ENCODE data around the gene HLA-DQA2.

Gene HLA-DQA2

DNA sequence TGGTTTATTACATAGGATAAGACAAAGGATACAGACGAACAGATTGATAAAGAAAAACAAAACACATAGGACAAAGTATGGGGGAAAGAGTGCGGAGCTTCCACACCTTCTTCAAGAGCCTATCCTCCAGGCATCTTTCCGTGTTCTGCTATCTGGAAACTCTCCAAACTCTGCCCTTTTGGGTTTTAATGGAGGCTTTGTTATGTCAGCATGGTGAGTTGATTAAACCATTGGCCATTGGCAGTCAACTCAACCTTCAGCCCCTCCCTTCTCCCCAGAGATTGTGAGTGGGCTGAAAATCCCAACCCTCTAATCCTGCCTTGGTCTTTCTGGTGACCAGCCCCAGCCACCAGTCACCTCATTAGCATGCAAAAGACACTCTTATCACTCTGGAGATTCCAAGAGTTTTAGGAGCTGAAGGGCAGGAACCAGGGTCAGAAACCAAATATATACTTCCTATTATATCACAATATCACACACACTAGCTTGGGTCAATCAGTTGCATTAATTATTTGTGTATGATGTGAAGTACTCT lies 51.8 kb downstream of the HLA-DQA2 start:
- no peak for TF ChIP-seq JUND (IDR thresholded peaks at IDR 0.05; ENCODE audit: low read depth)
- no peak for DNase-seq (ENCODE audit: low read depth in 1 of 2, low spot score in 1 of 2)
- in situ Hi-C loops (cut with HindIII; ENCODE audit: low pct_unique_long_range_greater_than_20kb, low sequenced_read_pairs): no loop called here

DNA sequence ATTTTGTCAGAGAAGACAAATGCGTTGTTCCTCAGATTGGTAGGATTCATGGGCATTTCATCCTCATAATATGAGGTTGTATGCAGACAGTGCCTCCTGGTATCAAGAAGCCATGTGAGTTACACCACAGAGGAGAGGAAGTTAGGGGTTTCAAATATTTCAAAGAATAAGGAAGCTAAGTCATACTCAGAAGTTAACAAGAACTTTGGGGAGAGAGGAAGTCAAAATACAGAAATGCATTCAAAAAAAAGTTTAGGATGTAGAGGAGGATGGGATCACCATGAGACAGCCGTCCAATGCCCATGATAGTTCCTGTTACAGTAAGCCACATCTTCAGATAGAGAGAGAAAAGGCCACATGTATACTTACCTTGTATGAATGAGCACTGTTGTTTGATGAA lies 53.3 kb downstream of the HLA-DQA2 start:
- no peak for DNase-seq (ENCODE audit: low read depth in 1 of 2, low spot score in 1 of 2)
- in situ Hi-C loops (cut with HindIII; ENCODE audit: low pct_unique_long_range_greater_than_20kb, low sequenced_read_pairs): no loop called here
- TF ChIP-seq JUND (IDR thresholded peaks at IDR 0.05; ENCODE audit: low read depth): no peak
